Calu3 (cell line): Measurements from ENCODE around the gene IL37. TPM values are rescaled to one million over a fixed set of nuclear protein-coding genes. Genes with fewer than 3 reads are reported as not detected.

Source experiments
- BruUV-seq: library from RNA; stranded (reverse); fragments of 400-500 nt; replicated peaks from 2 replicates; lab custom pipeline; 2021; lab: Mats Ljungman, UMichigan
- CTCF ChIA-PET: fragments of 300-600 bp; sonication (Branson Sonifier 250); formaldehyde crosslinking; loops from one replicate; lab custom pipeline; 2022; ENCODE audit warnings: antibody characterized with exemption; lab: Charles Lee
- DNase-seq: peaks from one replicate; pipeline ENCODE4 v3.0.0; 2022
- H3K27ac Mint-ChIP-seq: one replicate; pipeline ENCODE4 v1.8.0; 2022; ENCODE audit warnings: mixed read lengths; ENCODE audit not compliant: unreplicated experiment
- H3K27me3 Mint-ChIP-seq: one replicate; pipeline ENCODE4 v1.8.0; 2022; ENCODE audit warnings: mixed read lengths; ENCODE audit not compliant: unreplicated experiment
- H3K36me3 Mint-ChIP-seq: one replicate; pipeline ENCODE4 v1.8.0; 2022; ENCODE audit warnings: mild to moderate bottlenecking, moderate library complexity, mixed read lengths; ENCODE audit not compliant: insufficient read depth, unreplicated experiment
- H3K4me1 Mint-ChIP-seq: one replicate; pipeline ENCODE4 v1.8.0; 2022; ENCODE audit warnings: mild to moderate bottlenecking, low read depth, mixed read lengths; ENCODE audit not compliant: unreplicated experiment
- H3K4me3 Mint-ChIP-seq: one replicate; pipeline ENCODE4 v1.8.0; 2022; ENCODE audit warnings: mild to moderate bottlenecking, low read depth, moderate library complexity, mixed read lengths; ENCODE audit not compliant: unreplicated experiment
- H3K9me3 Mint-ChIP-seq: one replicate; pipeline ENCODE4 v1.8.0; 2022; ENCODE audit warnings: low read depth, mixed read lengths; ENCODE audit not compliant: unreplicated experiment
- intact Hi-C: fragments of 100-400 bp; cut with micrococcal nuclease; formaldehyde crosslinking; loops from one replicate; pipeline ENCODE4 v1.10.0; 2022; ENCODE audit not compliant: unreplicated experiment
- total RNA-seq: library from RNA; stranded (reverse); gene quantifications from 2 replicates; pipeline ENCODE4 v1.2.3, GENCODE V29; 2022
- TF ChIP-seq, protein P1 (sequence below): fragments of 200-600 bp; IDR thresholded peaks from one replicate; pipeline ENCODE4 v1.8.0; 2022; ENCODE audit warnings: antibody characterized with exemption; ENCODE audit not compliant: unreplicated experiment

IL37 gene
- total RNA-seq, 1 experiment from 2014 or later, result 2.0 TPM

DNA sequence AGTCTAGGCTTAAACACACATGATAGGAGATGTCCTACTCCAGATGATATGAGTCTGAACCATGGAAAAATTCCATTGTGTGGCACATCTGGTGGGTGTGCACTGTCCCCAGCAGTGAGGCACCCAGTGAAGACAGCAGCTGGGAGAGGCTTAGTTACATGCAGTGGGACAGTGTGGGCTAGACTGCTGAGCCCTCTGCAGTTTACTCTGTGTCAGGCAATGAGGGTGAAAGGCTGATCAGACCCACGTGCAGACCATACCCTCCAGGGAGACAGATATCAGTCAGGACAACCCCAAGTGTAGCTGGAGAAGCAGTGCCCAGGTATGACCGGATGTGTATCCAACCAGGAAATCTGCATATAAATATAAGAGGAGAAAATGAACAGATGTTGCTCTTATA lies 13.4 kb downstream of the IL37 start:
- Mint-ChIP-seq H3K36me3 (no peaks in the 10 kb centered on the region), H3K9me3 (no peaks in the 10 kb centered on the region), H3K4me1 (peaks cover 28% of the 10 kb centered on the region), H3K27ac (peak overlapping the region; percentile 83), H3K27me3 (no peaks in the 10 kb centered on the region), H3K4me3 (no peak overlapping the region)
- CTCF ChIA-PET, result interaction anchor here (0.6 to 1.9 kb wide), 7 partner anchors 8 to 287 kb away, joined by 3 to 12 read pairs (median 3); no protein-coding TSS in a partner anchor
- TF ChIP-seq, protein P1, sequence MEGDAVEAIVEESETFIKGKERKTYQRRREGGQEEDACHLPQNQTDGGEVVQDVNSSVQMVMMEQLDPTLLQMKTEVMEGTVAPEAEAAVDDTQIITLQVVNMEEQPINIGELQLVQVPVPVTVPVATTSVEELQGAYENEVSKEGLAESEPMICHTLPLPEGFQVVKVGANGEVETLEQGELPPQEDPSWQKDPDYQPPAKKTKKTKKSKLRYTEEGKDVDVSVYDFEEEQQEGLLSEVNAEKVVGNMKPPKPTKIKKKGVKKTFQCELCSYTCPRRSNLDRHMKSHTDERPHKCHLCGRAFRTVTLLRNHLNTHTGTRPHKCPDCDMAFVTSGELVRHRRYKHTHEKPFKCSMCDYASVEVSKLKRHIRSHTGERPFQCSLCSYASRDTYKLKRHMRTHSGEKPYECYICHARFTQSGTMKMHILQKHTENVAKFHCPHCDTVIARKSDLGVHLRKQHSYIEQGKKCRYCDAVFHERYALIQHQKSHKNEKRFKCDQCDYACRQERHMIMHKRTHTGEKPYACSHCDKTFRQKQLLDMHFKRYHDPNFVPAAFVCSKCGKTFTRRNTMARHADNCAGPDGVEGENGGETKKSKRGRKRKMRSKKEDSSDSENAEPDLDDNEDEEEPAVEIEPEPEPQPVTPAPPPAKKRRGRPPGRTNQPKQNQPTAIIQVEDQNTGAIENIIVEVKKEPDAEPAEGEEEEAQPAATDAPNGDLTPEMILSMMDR, result no peak
- intact Hi-C loops, result no loop called here
- no peak for DNase-seq
- BruUV-seq, result no TSS peak

DNA sequence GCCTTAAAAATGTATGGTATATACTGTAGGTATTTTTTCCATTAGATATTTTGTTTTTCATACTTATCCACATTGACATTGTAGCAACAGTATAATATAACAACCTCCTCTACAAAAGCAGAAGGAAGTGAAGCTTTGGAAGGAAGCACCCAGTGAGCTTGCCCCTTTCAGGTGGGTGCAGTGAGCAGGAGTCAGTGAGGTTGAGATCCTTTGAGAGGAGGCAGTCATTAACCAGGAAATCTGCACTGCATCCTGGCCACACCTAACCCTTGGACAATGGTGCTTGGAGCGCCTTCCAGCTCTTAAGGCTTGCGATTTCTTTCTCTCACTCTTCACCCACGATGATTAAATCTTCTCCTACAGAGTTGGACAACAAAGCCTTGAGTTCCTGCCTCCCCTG lies 13.9 kb downstream of the IL37 start:
- Mint-ChIP-seq H3K4me3 (no peak overlapping the region), H3K36me3 (no peaks in the 10 kb centered on the region), H3K4me1 (peaks cover 28% of the 10 kb centered on the region), H3K27ac (peak overlapping the region; percentile 83), H3K27me3 (no peaks in the 10 kb centered on the region), H3K9me3 (no peaks in the 10 kb centered on the region)
- intact Hi-C loops, result no loop called here
- BruUV-seq, result no TSS peak
- TF ChIP-seq, protein P1, result no peak
- DNase-seq, result peak; percentile 57
- CTCF ChIA-PET, result interaction anchor here (0.5 to 1.9 kb wide), 9 partner anchors 9 to 287 kb away, joined by 3 to 12 read pairs (median 3); no protein-coding TSS in a partner anchor

DNA sequence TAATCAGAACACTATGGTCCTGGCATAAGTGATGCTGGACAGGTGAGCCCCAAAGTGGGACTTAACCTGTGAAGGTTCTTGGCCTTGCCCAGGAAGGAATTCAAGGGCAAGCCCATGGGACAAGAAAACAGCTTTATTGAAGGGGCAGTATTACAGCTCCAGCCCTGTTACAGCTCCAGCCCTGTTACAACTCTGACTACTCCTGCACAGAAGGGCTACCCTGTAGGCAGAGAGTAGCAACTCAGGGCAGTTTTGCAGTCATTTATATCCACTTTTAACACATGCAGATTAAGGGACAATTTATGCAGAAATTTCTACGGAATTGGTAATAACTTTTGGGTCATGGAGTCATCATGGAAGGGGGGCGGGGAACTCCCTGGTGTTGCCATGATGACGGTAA lies 15.7 kb downstream of the IL37 start:
- no peaks in the 10 kb centered on the region for H3K9me3 Mint-ChIP-seq
- no peaks in the 10 kb centered on the region for H3K36me3 Mint-ChIP-seq

DNA sequence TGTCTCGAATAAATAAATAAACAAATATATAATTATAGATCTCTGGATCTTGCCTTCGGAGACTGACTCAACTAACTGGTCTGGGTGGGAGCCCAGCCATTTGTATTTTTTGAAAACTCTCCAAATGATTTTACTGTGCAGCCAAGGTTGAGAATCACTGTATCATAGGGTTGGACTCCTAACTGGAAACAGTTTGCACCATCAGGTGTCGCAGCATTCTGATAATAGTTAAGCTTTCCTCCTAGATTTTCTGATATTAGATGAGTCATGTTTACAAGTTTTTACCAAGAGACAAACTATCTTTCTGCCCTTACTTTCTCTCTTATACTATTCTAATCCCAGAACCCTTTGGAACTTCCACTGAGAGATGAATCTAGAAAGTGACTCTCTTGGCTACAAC lies 16.8 kb downstream of the IL37 start:
- CTCF ChIA-PET, result no interaction called here
- DNase-seq, result no peak
- TF ChIP-seq, protein P1, result no peak
- Mint-ChIP-seq H3K4me1 (peaks cover 28% of the 10 kb centered on the region), H3K4me3 (no peak overlapping the region), H3K27me3 (no peaks in the 10 kb centered on the region), H3K27ac (no peak overlapping the region), H3K9me3 (no peaks in the 10 kb centered on the region), H3K36me3 (no peaks in the 10 kb centered on the region)
- BruUV-seq, result no TSS peak
- intact Hi-C loops, result no loop called here

More for the DNA sequence above, 15.7 kb downstream of the IL37 start:
- Mint-ChIP-seq H3K4me3 (no peak overlapping the region), H3K4me1 (peaks cover 28% of the 10 kb centered on the region), H3K27ac (no peak overlapping the region), H3K27me3 (no peaks in the 10 kb centered on the region)
- TF ChIP-seq, protein P1, result no peak
- CTCF ChIA-PET, result interaction anchor here (0.7 kb wide), 1 partner anchor 9 kb away, joined by 4 read pairs; no protein-coding TSS in a partner anchor
- no TSS peak for BruUV-seq
- DNase-seq, result no peak
- intact Hi-C loops, result no loop called here
